Anterior cingulate cortex (tissue), 58 donors: ENCODE results near the gene CFAP107.

ENCODE experiments used
- DNase-seq, 58 donors: peaks; one replicate each; lab custom pipeline; 2025; lab: John Stamatoyannopoulos, UW

CFAP107 gene

DNA sequence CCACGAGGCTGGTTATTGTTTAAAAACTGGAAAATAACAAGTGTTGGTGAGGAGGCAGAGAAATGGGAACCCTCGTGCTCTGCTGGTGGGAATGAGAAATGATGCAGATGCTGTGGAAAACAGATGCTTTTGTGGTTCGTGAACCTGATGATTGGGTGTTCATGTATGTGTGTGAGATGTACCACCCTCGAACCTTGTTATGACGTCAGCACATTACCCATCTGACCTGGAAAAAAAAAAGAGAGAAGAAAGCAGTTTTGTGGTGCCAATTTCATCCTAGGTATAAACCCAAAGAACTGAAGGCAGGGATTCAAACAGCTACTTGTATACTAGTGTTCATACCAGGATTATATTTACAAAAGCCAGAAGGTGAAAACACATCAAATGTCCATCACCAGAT is 6.4 kb upstream of the CFAP107 start:
- DNase-seq: no peak

GRCh38 chr1:12741946-12742345 is 4.1 kb upstream of the CFAP107 start:
- no peak for DNase-seq

GRCh38 chr1:12745126-12745991 is 641 bp upstream of the CFAP107 start:
- no peak for DNase-seq

DNA sequence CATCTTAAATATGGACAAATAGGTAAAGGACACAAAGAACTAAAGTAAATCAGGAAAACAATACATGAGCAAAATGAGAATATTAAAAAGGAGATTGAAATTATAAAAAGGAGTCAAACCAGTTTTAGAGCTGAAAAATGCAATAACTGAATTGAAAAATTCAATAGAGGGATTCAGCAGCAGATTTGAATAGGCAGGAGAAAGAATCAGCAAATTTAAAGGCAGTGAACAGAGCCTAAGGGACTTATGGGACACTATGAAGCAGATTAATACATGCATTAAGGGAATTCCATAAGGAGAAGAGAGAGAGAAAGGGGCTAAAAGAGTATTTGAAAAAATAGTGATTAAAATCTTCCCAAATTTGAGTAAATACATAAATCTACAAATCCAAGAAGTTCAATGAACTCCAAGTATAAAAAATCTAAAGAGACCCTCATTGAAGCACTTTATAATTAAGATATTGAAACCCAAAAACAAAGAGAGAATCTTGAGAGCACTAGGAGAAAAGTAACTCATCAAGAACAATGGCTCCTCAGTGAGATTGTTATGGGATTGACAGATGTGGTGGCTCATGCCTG is 2.9 kb downstream of the CFAP107 start:
- no peak for DNase-seq

DNA sequence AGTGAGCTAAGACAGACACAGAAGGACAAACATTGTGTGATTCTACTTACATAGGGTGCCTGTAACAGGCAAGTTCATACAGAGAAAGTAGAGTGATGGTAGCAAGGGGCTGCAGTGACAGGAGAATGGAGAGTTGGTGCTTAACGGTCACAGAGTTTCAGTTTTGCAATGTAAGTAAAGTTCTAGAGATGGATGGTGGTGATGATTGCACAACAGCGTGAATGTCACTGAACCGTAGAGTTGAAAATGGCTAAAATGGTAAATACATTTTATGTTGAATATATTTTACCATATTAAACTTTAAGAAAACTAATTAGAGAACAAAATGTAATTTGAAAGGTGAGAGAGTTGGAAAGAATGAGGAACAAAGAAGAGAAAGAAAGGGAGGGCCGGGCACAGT is 8.7 kb downstream of the CFAP107 start:
- DNase-seq: no peak

DNA sequence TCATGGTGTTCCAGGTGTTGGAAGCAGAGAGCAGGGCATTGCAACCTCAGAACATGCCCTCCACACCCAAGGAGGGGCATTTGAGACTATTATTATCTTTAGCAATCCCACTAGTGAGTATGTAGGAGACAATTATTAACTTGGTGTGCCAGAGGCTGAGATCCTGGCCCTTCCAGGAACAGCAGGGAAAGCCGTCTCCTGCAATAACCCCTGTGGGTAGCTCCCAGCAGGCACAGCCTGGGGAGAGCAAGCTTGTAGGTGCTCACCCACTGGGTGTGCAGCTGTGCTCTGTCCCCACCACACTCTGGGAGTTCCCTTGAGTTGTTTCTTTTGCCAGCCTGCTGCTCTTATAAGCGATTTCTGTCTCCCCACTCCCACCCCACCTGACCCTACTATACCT is 10.3 kb downstream of the CFAP107 start:
- DNase-seq: no peak

DNA sequence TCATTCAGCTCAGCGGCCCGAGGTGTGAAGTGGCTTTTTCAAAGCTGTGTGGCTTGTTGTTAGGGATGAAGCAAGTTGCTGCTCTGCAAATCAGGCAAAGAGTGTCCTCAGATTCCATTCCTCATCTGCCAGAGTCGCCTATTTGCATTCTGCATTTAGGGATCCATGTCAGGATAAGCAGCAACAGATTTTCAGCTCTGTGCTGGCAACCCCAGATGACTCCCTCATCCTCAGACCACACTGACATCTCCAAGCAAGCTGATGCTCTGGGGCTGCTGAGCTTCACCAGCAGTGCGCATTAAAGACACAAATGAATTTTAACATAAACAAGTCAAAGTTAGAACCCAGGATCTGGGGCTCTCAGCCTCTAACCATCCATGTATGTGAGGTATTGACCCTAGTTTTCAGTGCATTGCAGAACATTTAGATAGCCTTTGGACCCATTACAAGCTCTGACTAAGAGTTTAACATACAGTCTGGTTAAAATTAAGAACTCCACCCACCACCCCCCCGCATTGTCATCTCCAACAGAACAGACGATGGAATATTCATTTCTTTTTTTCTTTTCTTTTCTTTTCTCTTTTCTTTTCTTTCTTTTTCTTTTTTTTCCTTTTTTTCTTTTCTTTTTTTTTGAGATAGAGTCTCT is 10.9 kb downstream of the CFAP107 start:
- DNase-seq: no peak

DNA sequence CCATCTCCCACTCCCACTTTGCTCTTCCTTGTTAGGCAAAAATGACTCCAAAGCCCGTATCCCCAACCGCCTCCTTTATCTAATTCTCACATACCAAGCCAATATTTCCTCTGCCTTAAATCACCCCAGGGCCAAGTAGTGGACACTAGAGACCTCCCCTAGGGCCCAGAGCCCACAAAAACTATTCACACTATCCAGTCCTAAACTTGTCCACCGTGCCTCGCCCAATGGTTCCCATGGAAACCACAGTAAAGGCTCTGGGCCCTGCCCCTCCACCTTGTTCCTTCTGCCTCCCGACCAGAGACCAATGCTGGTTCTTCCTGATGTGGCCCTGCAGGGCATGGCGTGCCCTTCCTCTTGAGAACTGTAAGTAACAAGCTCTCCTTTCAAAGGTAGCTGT is 11.8 kb downstream of the CFAP107 start:
- DNase-seq: no peak

GRCh38 chr1:12760256-12760795 is 14.3 kb downstream of the CFAP107 start:
- no peak for DNase-seq

- DNase-seq: no peak
Measured at GRCh38 chr1:12761781-12762180, 15.8 kb downstream of the CFAP107 start.

DNA sequence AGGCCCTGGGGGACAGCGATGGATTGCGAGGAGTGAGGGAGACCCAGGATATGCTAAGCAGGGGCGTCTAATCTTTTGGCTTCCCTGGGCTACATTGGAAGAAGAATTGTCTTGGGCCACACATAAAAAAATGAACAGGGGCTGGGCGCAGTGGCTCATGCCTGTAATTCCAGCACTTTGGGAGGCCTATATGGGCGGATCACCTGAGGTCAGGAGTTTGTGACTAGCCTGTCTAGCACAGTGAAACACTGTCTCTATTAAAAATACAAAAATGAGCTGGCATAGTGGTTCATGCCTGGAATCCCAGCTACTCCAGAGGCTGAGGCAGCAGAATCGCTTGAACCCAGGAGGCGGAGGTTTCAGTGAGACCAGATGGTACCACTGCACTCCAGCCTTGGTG is 16.8 kb downstream of the CFAP107 start:
- no peak for DNase-seq

GRCh38 chr1:12763479-12763878 is 17.5 kb downstream of the CFAP107 start:
- no peak for DNase-seq

GRCh38 chr1:12764016-12764415 is 18.0 kb downstream of the CFAP107 start:
- DNase-seq: no peak

DNA sequence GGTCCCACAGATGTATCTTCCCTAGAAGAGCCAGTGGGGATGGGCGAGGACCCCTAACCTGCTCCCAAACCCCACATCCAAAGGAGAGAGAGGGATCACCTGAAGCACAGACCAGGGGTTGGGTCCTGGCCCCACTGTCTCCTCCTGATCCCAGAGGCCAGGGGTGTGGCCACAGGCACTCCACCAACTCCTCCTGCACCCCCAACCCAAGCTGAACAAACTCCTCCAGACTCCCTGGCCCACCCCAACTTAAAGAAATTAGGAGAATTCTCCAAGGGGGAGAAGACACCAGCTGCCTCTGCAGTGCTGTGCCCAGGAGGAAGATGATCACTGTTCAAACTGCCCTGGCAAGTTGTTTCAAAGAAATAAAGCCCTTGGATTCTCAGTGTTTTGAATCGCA is 23.0 kb downstream of the CFAP107 start:
- DNase-seq: no peak

- no peak for DNase-seq
Measured at GRCh38 chr1:12769976-12770505, 24.0 kb downstream of the CFAP107 start.

GRCh38 chr1:12770620-12771019 is 24.6 kb downstream of the CFAP107 start:
- no peak for DNase-seq

DNA sequence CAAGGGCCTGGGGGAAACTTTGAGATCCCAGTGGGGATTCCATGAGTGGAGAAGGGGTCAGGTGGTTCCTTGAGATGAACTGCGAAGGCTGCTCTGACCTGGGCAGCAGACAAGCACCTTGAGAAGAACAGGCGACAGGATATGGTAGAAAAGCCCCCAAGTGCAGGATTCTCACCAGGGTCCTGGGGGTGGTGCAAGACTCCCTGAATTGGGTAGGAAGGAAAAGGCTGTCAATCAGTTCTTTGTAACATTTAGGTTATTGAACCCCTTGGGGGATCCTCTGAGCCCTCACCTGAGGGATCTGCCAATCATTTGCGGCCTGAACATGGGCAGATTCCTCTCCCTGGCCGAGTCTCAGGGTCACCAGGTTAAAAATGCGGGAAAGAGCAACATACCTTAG is 25.2 kb downstream of the CFAP107 start:
- no peak for DNase-seq

DNA sequence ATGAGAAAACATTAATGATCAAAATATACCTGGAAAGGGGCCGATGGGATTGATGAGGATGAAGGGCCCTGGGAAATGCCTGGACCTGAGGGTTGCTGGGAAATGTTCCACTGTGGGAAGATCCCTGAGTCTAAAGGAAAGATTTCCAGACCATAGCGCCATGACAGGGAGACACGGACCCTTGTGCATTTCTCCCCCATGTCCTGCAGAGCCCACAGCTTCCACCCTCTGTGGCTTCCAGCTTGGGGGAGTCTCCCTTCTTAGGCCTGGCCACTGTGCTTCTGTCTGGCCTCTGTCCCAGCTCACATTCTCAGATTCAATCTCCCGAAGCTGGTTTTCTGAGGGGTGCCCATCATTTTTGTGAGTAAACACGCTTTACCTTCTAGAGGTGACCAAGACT is 26.5 kb downstream of the CFAP107 start:
- DNase-seq: no peak

- no peak for DNase-seq
Measured at GRCh38 chr1:12773438-12773837, 27.4 kb downstream of the CFAP107 start, which contains the start of gene PRAMEF12. Gene PRAMEF12, plus strand, starts transcription at chr1:12773738. Its CDS starts 1,130 bp downstream, at chr1:12774868.

GRCh38 chr1:12774801-12775345 is 28.9 kb downstream of the CFAP107 start:
- DNase-seq: no peak

GRCh38 chr1:12775443-12775842 is 29.4 kb downstream of the CFAP107 start:
- no peak for DNase-seq
